Neural cell (in vitro differentiated cells): ENCODE measurements around the gene AGPAT1. TPM values are rescaled to one million over a fixed set of nuclear protein-coding genes. Genes with fewer than 3 reads are reported as not detected.

ENCODE experiments used
- H2AFZ ChIP-seq: fragments of 200-600, 300-800 bp; sonication (generic), shearing (Covaris generic); 2 replicates; pipeline ENCODE4 v1.6.0; 2014; ENCODE audit warnings: low read depth, mild to moderate bottlenecking, antibody characterized with exemption, low read length, moderate library complexity
- H3F3A ChIP-seq: fragments of 200-600 bp; shearing (Covaris generic); 2 replicates; pipeline ENCODE4 v1.6.1; 2016; ENCODE audit warnings: mild to moderate bottlenecking, moderate library complexity, mixed read lengths, antibody characterized with exemption, low read length; ENCODE audit not compliant: insufficient read depth, poor library complexity, severe bottlenecking
- H3K27ac ChIP-seq: fragments of 200-600, 300-800 bp; sonication (generic), shearing (Covaris generic); 2 replicates; pipeline ENCODE4 v1.5.1; 2014; ENCODE audit warnings: mild to moderate bottlenecking, low read length, moderate library complexity
- H3K27me3 ChIP-seq: fragments of 300-800, 200-600 bp; sonication (generic), shearing (Covaris generic); 2 replicates; pipeline ENCODE4 v1.6.0; 2014; ENCODE audit warnings: mild to moderate bottlenecking, low read depth, low read length, moderate library complexity; ENCODE audit not compliant: insufficient read depth
- H3K36me3 ChIP-seq: fragments of 300-800, 200-600 bp; sonication (generic), shearing (Covaris generic); 2 replicates; pipeline ENCODE4 v1.5.1; 2014; ENCODE audit warnings: mild to moderate bottlenecking, antibody characterized with exemption, low read length, moderate library complexity; ENCODE audit not compliant: insufficient read depth
- H3K4me2 ChIP-seq: fragments of 300-800, 200-600 bp; sonication (generic), shearing (Covaris generic); 2 replicates; pipeline ENCODE4 v1.6.0; 2014; ENCODE audit warnings: mild to moderate bottlenecking, low read length
- H3K4me3 ChIP-seq: fragments of 300-800, 200-600 bp; sonication (generic), shearing (Covaris generic); 2 replicates; pipeline ENCODE4 v1.5.1; 2014; ENCODE audit warnings: mild to moderate bottlenecking, low read length, moderate library complexity
- H3K79me2 ChIP-seq: fragments of 200-600 bp; shearing (Covaris generic); replicated peaks from 2 replicates; pipeline ENCODE4 v1.6.0; 2014; ENCODE audit warnings: mild to moderate bottlenecking, low read length, moderate library complexity; ENCODE audit not compliant: insufficient read depth
- H3K9ac ChIP-seq: fragments of 300-800, 200-600 bp; sonication (generic), shearing (Covaris generic); 2 replicates; pipeline ENCODE4 v1.6.1; 2016; ENCODE audit warnings: mild to moderate bottlenecking, low read length, mixed read lengths
- H3K9me2 ChIP-seq: fragments of 200-600 bp; shearing (Covaris generic); 2 replicates; pipeline ENCODE4 v1.6.1; 2016; ENCODE audit warnings: mild to moderate bottlenecking, low read length, mixed read lengths; ENCODE audit not compliant: insufficient read depth
- H3K9me3 ChIP-seq: fragments of 200-600, 300-800 bp; sonication (generic), shearing (Covaris generic); 2 replicates; pipeline ENCODE4 v1.6.1; 2016; ENCODE audit warnings: mild to moderate bottlenecking, mixed run types, low read length, moderate library complexity, mixed read lengths
- H4K20me1 ChIP-seq: fragments of 200-600 bp; shearing (Covaris generic); 2 replicates; pipeline ENCODE4 v1.6.1; 2016; ENCODE audit warnings: mild to moderate bottlenecking, mixed run types; ENCODE audit not compliant: insufficient read depth
- CTCF ChIP-seq: fragments of 450-650 bp; IDR thresholded peaks from 2 replicates; pipeline ENCODE4 v1.5.1; 2014; ENCODE audit warnings: antibody characterized with exemption, mild to moderate bottlenecking, moderate library complexity; ENCODE audit not compliant: poor library complexity, severe bottlenecking
- EP300 ChIP-seq: fragments of 450-650 bp; conservative IDR thresholded peaks from 2 replicates; pipeline ENCODE4 v1.6.1; 2014; ENCODE audit warnings: antibody characterized with exemption, mild to moderate bottlenecking, moderate library complexity; ENCODE audit not compliant: poor library complexity, severe bottlenecking
- EZH2 ChIP-seq: fragments of 200-600, 300-800 bp; shearing (Covaris generic), sonication (generic); IDR thresholded peaks from 2 replicates; pipeline ENCODE4 v1.6.1; 2014; ENCODE audit warnings: antibody characterized with exemption, low read length, borderline replicate concordance, mild to moderate bottlenecking; ENCODE audit not compliant: insufficient read depth, poor library complexity, severe bottlenecking
- MXI1 ChIP-seq: fragments of 450-650 bp; conservative IDR thresholded peaks from 2 replicates; pipeline ENCODE4 v1.6.1; 2014; ENCODE audit warnings: antibody characterized with exemption, mild to moderate bottlenecking; ENCODE audit not compliant: poor library complexity, severe bottlenecking
- POLR2AphosphoS5 ChIP-seq: IDR thresholded peaks from 2 replicates; pipeline ENCODE4 v1.6.1; 2012
- RAD21 ChIP-seq: fragments of 450-650 bp; conservative IDR thresholded peaks from 2 replicates; pipeline ENCODE4 v1.6.1; 2014; ENCODE audit warnings: antibody characterized with exemption, mild to moderate bottlenecking, moderate library complexity
- REST ChIP-seq: IDR thresholded peaks from 2 replicates; pipeline ENCODE4 v1.6.1; 2012; ENCODE audit warnings: borderline replicate concordance
- SMC3 ChIP-seq: fragments of 450-650 bp; conservative IDR thresholded peaks from 2 replicates; pipeline ENCODE4 v1.6.1; 2014; ENCODE audit warnings: antibody characterized with exemption, mild to moderate bottlenecking, moderate library complexity; ENCODE audit not compliant: poor library complexity
- TAF1 ChIP-seq: IDR thresholded peaks from 2 replicates; pipeline ENCODE4 v1.6.1; 2012; ENCODE audit warnings: low read depth
- polyA plus RNA-seq: library from polyadenylated mRNA; depleted of rRNA; stranded (reverse); fragments of >200 nt; gene quantifications from 2 replicates; pipeline ENCODE4 v1.2.3, GENCODE V29; 2014

AGPAT1 gene
- polyA plus RNA-seq, 1 donor from 2014 or later, result 24.7 TPM

GRCh38 chr6:32131439-32131948, 44.4 kb downstream of the AGPAT1 start:
- Histone ChIP-seq H3K9me2 (no peaks in the 10 kb centered on the region), H3K36me3 (no peaks in the 10 kb centered on the region), H3K9ac (no peak overlapping the region), H3K79me2 (peaks cover 22% of the 10 kb centered on the region), H3K27ac (no peak overlapping the region), H3K4me2 (no peak overlapping the region), H3F3A (no peaks in the 10 kb centered on the region), H3K27me3 (no peaks in the 10 kb centered on the region), H4K20me1 (no peaks in the 10 kb centered on the region), H3K9me3 (no peaks in the 10 kb centered on the region), H2AFZ (no peak overlapping the region), H3K4me3 (no peak overlapping the region)
- no peak for TF ChIP-seq CTCF
- no peak for TF ChIP-seq MXI1
- no peak for TF ChIP-seq POLR2AphosphoS5
- no peak for TF ChIP-seq TAF1
- TF ChIP-seq SMC3, result no peak
- TF ChIP-seq REST, result no peak
- TF ChIP-seq EZH2, result no peak
- no peak for TF ChIP-seq EP300
- no peak for TF ChIP-seq RAD21

- Histone ChIP-seq H3K27me3 (no peaks in the 10 kb centered on the region), H3K4me2 (peak overlapping the region; percentile 94), H3K79me2 (peaks cover 25% of the 10 kb centered on the region), H3F3A (no peaks in the 10 kb centered on the region), H4K20me1 (no peaks in the 10 kb centered on the region), H3K27ac (peak overlapping the region; percentile 76), H3K9me3 (no peaks in the 10 kb centered on the region), H2AFZ (peak overlapping the region; percentile 43), H3K9me2 (no peaks in the 10 kb centered on the region), H3K9ac (peak overlapping the region; percentile 73), H3K4me3 (peak overlapping the region; percentile 89), H3K36me3 (no peaks in the 10 kb centered on the region)
- no peak for TF ChIP-seq POLR2AphosphoS5
- TF ChIP-seq TAF1, result no peak
- no peak for TF ChIP-seq REST
- TF ChIP-seq MXI1, result no peak
- TF ChIP-seq SMC3, result no peak
- TF ChIP-seq EZH2, result no peak
- no peak for TF ChIP-seq EP300
- no peak for TF ChIP-seq CTCF
- TF ChIP-seq RAD21, result no peak
These were observed 46.4 kb downstream of the AGPAT1 start for GRCh38 chr6:32129297-32130088.
